ENCODE data around the gene CDC42EP3. TPM values are rescaled to one million over a fixed set of nuclear protein-coding genes. Genes with fewer than 3 reads are reported as not detected.

CDC42EP3 gene
- total RNA-seq, 2 experiments from 2014 or later = 51.1 to 52.2 TPM

- Mint-ChIP-seq H3K27me3 (no peaks in the 10 kb centered on the region), H3K9me3 (no peaks in the 10 kb centered on the region), H3K4me1 (peaks cover 51% of the 10 kb centered on the region), H3K27ac (no peak overlapping the region), H3K36me3 (ENCODE audit: low read depth) (peaks cover 36% of the 10 kb centered on the region), H3K4me3 (no peak overlapping the region)
- ChIA-PET CTCF (no interaction called here), POLR2A (interaction anchor here (1.2 kb wide), 1 partner anchor 37 kb away, joined by 3 read pairs; no protein-coding TSS in a partner anchor)
- no peak for DNase-seq
Observed at GRCh38 chr2:37637190-37637860, 34.1 kb downstream of the CDC42EP3 start.

- Mint-ChIP-seq H3K9me3 (no peaks in the 10 kb centered on the region), H3K27ac (peak overlapping the region; percentile 27), H3K36me3 (ENCODE audit: low read depth) (peaks cover 29% of the 10 kb centered on the region), H3K4me1 (peaks cover 49% of the 10 kb centered on the region), H3K27me3 (no peaks in the 10 kb centered on the region), H3K4me3 (no peak overlapping the region)
- no peak for DNase-seq
- POLR2A ChIA-PET = interaction anchor here (0.6 to 0.7 kb wide), 2 partner anchors 8 to 12 kb away, joined by 3 read pairs; no protein-coding TSS in a partner anchor
- CTCF ChIA-PET = no interaction called here
Observed at GRCh38 chr2:37636381-37637066, 34.9 kb downstream of the CDC42EP3 start.

GRCh38 chr2:37635504-37636380, 35.7 kb downstream of the CDC42EP3 start:
- Mint-ChIP-seq H3K4me3 (no peak overlapping the region), H3K4me1 (peaks cover 55% of the 10 kb centered on the region), H3K36me3 (ENCODE audit: low read depth) (peaks cover 21% of the 10 kb centered on the region), H3K9me3 (no peaks in the 10 kb centered on the region), H3K27me3 (no peaks in the 10 kb centered on the region), H3K27ac (peak overlapping the region; percentile 71)
- ChIA-PET POLR2A (interaction anchor here (0.7 to 1.6 kb wide), 2 partner anchors 9 to 10 kb away, joined by 3 to 6 read pairs; no protein-coding TSS in a partner anchor), CTCF (no interaction called here)
- peak; percentile 77 for DNase-seq

GRCh38 chr2:37634914-37635503, 36.4 kb downstream of the CDC42EP3 start:
- Mint-ChIP-seq H3K27ac (peak overlapping the region; percentile 71), H3K4me1 (peaks cover 62% of the 10 kb centered on the region), H3K9me3 (no peaks in the 10 kb centered on the region), H3K36me3 (ENCODE audit: low read depth) (peaks cover 17% of the 10 kb centered on the region), H3K27me3 (no peaks in the 10 kb centered on the region), H3K4me3 (peak overlapping the region; percentile 9)
- ChIA-PET CTCF (interaction anchor here (1.1 kb wide), 1 partner anchor 53 kb away, joined by 4 read pairs; no protein-coding TSS in a partner anchor), POLR2A (interaction anchor here (0.8 to 1.8 kb wide), 7 partner anchors 9 to 49 kb away, joined by 3 to 6 read pairs (median 4); no protein-coding TSS in a partner anchor)
- no peak for DNase-seq

GRCh38 chr2:37633845-37634244, 37.6 kb downstream of the CDC42EP3 start:
- H3K4me3 Mint-ChIP-seq = no peak overlapping the region
- H3K4me1 Mint-ChIP-seq = peaks cover 67% of the 10 kb centered on the region
- ChIA-PET CTCF (interaction anchor here (1.3 kb wide), 1 partner anchor 51 kb away, joined by 4 read pairs; no protein-coding TSS in a partner anchor), POLR2A (interaction anchor here (1.1 to 1.8 kb wide), 7 partner anchors 8 to 50 kb away, joined by 3 to 6 read pairs (median 3); no protein-coding TSS in a partner anchor)
- peaks cover 23% of the 10 kb centered on the region for H3K36me3 Mint-ChIP-seq (ENCODE audit: low read depth)
- H3K27ac Mint-ChIP-seq = no peak overlapping the region
- no peak for DNase-seq
- no peaks in the 10 kb centered on the region for H3K9me3 Mint-ChIP-seq
- no peaks in the 10 kb centered on the region for H3K27me3 Mint-ChIP-seq

- ChIA-PET POLR2A (interaction anchor here (0.6 to 1.8 kb wide), 4 partner anchors 8 to 50 kb away, joined by 3 to 5 read pairs (median 4); no protein-coding TSS in a partner anchor), CTCF (interaction anchor here (1.1 to 1.3 kb wide), 2 partner anchors 11 to 50 kb away, joined by 4 to 5 read pairs; no protein-coding TSS in a partner anchor)
- peaks cover 67% of the 10 kb centered on the region for H3K4me1 Mint-ChIP-seq
- H3K27ac Mint-ChIP-seq = no peak overlapping the region
- no peak overlapping the region for H3K4me3 Mint-ChIP-seq
- no peaks in the 10 kb centered on the region for H3K27me3 Mint-ChIP-seq
- no peaks in the 10 kb centered on the region for H3K9me3 Mint-ChIP-seq
- H3K36me3 Mint-ChIP-seq (ENCODE audit: low read depth) = peaks cover 23% of the 10 kb centered on the region
- no peak for DNase-seq
Observed at GRCh38 chr2:37633234-37633633, 38.2 kb downstream of the CDC42EP3 start.

- ChIA-PET POLR2A (interaction anchor here (1.0 kb wide), 1 partner anchor 33 kb away, joined by 4 read pairs; no protein-coding TSS in a partner anchor), CTCF (interaction anchor here (1.1 to 1.3 kb wide), 2 partner anchors 12 to 49 kb away, joined by 4 to 5 read pairs; no protein-coding TSS in a partner anchor)
- H3K27me3 Mint-ChIP-seq = no peaks in the 10 kb centered on the region
- no peak overlapping the region for H3K4me3 Mint-ChIP-seq
- peaks cover 23% of the 10 kb centered on the region for H3K36me3 Mint-ChIP-seq (ENCODE audit: low read depth)
- no peak for DNase-seq
- H3K9me3 Mint-ChIP-seq = no peaks in the 10 kb centered on the region
- H3K4me1 Mint-ChIP-seq = peaks cover 66% of the 10 kb centered on the region
- no peak overlapping the region for H3K27ac Mint-ChIP-seq
Observed at GRCh38 chr2:37632310-37632709, 39.1 kb downstream of the CDC42EP3 start.

GRCh38 chr2:37631698-37632097, 39.7 kb downstream of the CDC42EP3 start:
- peaks cover 23% of the 10 kb centered on the region for H3K36me3 Mint-ChIP-seq (ENCODE audit: low read depth)
- ChIA-PET CTCF (no interaction called here), POLR2A (no interaction called here)
- H3K4me1 Mint-ChIP-seq = peaks cover 66% of the 10 kb centered on the region
- H3K27ac Mint-ChIP-seq = no peak overlapping the region
- no peak overlapping the region for H3K4me3 Mint-ChIP-seq
- H3K9me3 Mint-ChIP-seq = no peaks in the 10 kb centered on the region
- no peaks in the 10 kb centered on the region for H3K27me3 Mint-ChIP-seq
- DNase-seq = no peak

GRCh38 chr2:37631292-37631691, 40.1 kb downstream of the CDC42EP3 start:
- Mint-ChIP-seq H3K27ac (no peak overlapping the region), H3K36me3 (ENCODE audit: low read depth) (peaks cover 23% of the 10 kb centered on the region), H3K27me3 (no peaks in the 10 kb centered on the region), H3K9me3 (no peaks in the 10 kb centered on the region), H3K4me3 (no peak overlapping the region), H3K4me1 (peaks cover 66% of the 10 kb centered on the region)
- POLR2A ChIA-PET = no interaction called here
- DNase-seq = no peak
- CTCF ChIA-PET = no interaction called here

GRCh38 chr2:37630776-37631175, 40.7 kb downstream of the CDC42EP3 start:
- no peak overlapping the region for H3K4me3 Mint-ChIP-seq
- no peak overlapping the region for H3K27ac Mint-ChIP-seq
- no peaks in the 10 kb centered on the region for H3K9me3 Mint-ChIP-seq

GRCh38 chr2:37630301-37630700, 41.1 kb downstream of the CDC42EP3 start:
- no peak for DNase-seq
- H3K9me3 Mint-ChIP-seq = no peaks in the 10 kb centered on the region
- no peak overlapping the region for H3K4me3 Mint-ChIP-seq
- H3K36me3 Mint-ChIP-seq (ENCODE audit: low read depth) = peaks cover 25% of the 10 kb centered on the region
- CTCF ChIA-PET = no interaction called here
- H3K4me1 Mint-ChIP-seq = peaks cover 66% of the 10 kb centered on the region
- no peak overlapping the region for H3K27ac Mint-ChIP-seq
- POLR2A ChIA-PET = no interaction called here
- no peaks in the 10 kb centered on the region for H3K27me3 Mint-ChIP-seq

More at GRCh38 chr2:37630776-37631175, 40.7 kb downstream of the CDC42EP3 start:
- CTCF ChIA-PET = no interaction called here
- Mint-ChIP-seq H3K36me3 (ENCODE audit: low read depth) (peaks cover 25% of the 10 kb centered on the region), H3K4me1 (peaks cover 66% of the 10 kb centered on the region), H3K27me3 (no peaks in the 10 kb centered on the region)
- DNase-seq = no peak
- POLR2A ChIA-PET = no interaction called here

- no peak overlapping the region for H3K27ac Mint-ChIP-seq
- ChIA-PET POLR2A (no interaction called here), CTCF (no interaction called here)
- peaks cover 66% of the 10 kb centered on the region for H3K4me1 Mint-ChIP-seq
- no peak for DNase-seq
- no peaks in the 10 kb centered on the region for H3K9me3 Mint-ChIP-seq
- H3K4me3 Mint-ChIP-seq = no peak overlapping the region
- peaks cover 31% of the 10 kb centered on the region for H3K36me3 Mint-ChIP-seq (ENCODE audit: low read depth)
- no peaks in the 10 kb centered on the region for H3K27me3 Mint-ChIP-seq
Observed at GRCh38 chr2:37629529-37629928, 41.9 kb downstream of the CDC42EP3 start.
